HepG2 (cell line): ENCODE results near the gene CSNK2B. TPM values are rescaled to one million over a fixed set of nuclear protein-coding genes. Genes with fewer than 3 reads are reported as not detected.

Experiments used
- ATAD3A ChIP-seq: sonication (generic); formaldehyde crosslinking; IDR thresholded peaks from 2 replicates; pipeline ENCODE4 v1.4.0; 2020; ENCODE audit warnings: missing genetic modification reagents
- EED ChIP-seq: sonication (generic); formaldehyde crosslinking; IDR thresholded peaks from 2 replicates; pipeline ENCODE4 v1.5.0; 2020; ENCODE audit warnings: mild to moderate bottlenecking, missing genetic modification reagents
- ETS1 ChIP-seq: sonication (generic); formaldehyde crosslinking; IDR thresholded peaks from 2 replicates; pipeline ENCODE4 v1.4.0; 2020; ENCODE audit warnings: missing genetic modification reagents
- JUND ChIP-seq: sonication (generic); formaldehyde crosslinking; IDR thresholded peaks from 2 replicates; pipeline ENCODE4 v1.8.0; 2022; ENCODE audit warnings: mild to moderate bottlenecking, missing genetic modification reagents
- NONO ChIP-seq, 2 experiments: fragments of 450-650 bp in 1 of 2; sonication (generic) in 1 of 2; formaldehyde crosslinking in 1 of 2; IDR thresholded peaks in 1 of 2; conservative IDR thresholded peaks in 1 of 2; 2 replicates each; pipeline versions ENCODE4 v1.6.1 to v1.8.0; 2017 to 2022; ENCODE audit warnings: mild to moderate bottlenecking in 1 of 2, missing genetic modification reagents in 1 of 2, moderate library complexity in 1 of 2
- REXO4 ChIP-seq: sonication (generic); formaldehyde crosslinking; IDR thresholded peaks from 2 replicates; pipeline ENCODE4 v1.8.0; 2022; ENCODE audit warnings: missing genetic modification reagents, mild to moderate bottlenecking, borderline replicate concordance
- TFAP4 ChIP-seq: sonication (generic); IDR thresholded peaks from 2 replicates; pipeline ENCODE4 v1.6.1; 2016; ENCODE audit warnings: low read depth, borderline replicate concordance
- ZMAT3 ChIP-seq: sonication (generic); formaldehyde crosslinking; conservative IDR thresholded peaks from 2 replicates; pipeline ENCODE4 v1.7.0; 2021; ENCODE audit warnings: missing genetic modification reagents
- ZNF232 ChIP-seq: sonication (generic); formaldehyde crosslinking; IDR thresholded peaks from 2 replicates; pipeline ENCODE4 v1.4.0; 2020; ENCODE audit warnings: missing genetic modification reagents, borderline replicate concordance
- ZNF567 ChIP-seq: sonication (generic); formaldehyde crosslinking; IDR thresholded peaks from 2 replicates; pipeline ENCODE4 v1.8.1; 2023; ENCODE audit warnings: mild to moderate bottlenecking, missing genetic modification reagents, borderline replicate concordance
- ZNF605 ChIP-seq: sonication (generic); formaldehyde crosslinking; IDR thresholded peaks from 2 replicates; pipeline ENCODE4 v1.8.0; 2022; ENCODE audit warnings: mild to moderate bottlenecking, missing genetic modification reagents
- ZNF674 ChIP-seq: sonication (generic); formaldehyde crosslinking; IDR thresholded peaks from 2 replicates; pipeline ENCODE4 v1.5.0; 2020; ENCODE audit warnings: low read depth, mild to moderate bottlenecking, missing genetic modification reagents
- polyA plus RNA-seq, 8 experiments: library from polyadenylated mRNA; depleted of rRNA in 3 of 8; stranded (reverse) in 7 of 8; unstranded in 1 of 8; fragments of >200 nt; fragmentation: Illumina TruSeq in 4 of 8; extraction: Trizol in 4 of 8; gene quantifications; 2 replicates each; pipeline versions ENCODE4 v1.2.1 to v1.2.3, GENCODE V29; 2011 to 2016; ENCODE audit warnings: low read depth in 4 of 8, missing spikeins in 1 of 8, mixed read lengths in 1 of 8; ENCODE audit not compliant: insufficient read depth in 1 of 8
- total RNA-seq, 5 experiments: library from RNA; depleted of rRNA; stranded (reverse); fragments of >200 nt; fragmentation: Illumina TruSeq; extraction: Trizol; gene quantifications; 2 replicates each; pipeline ENCODE4 v1.2.3, GENCODE V29; 2016; ENCODE audit warnings: low read depth in 1 of 5
- TF ChIP-seq, protein P1 (sequence below): sonication (generic); formaldehyde crosslinking; IDR thresholded peaks from 2 replicates; pipeline ENCODE4 v1.5.1; 2020; ENCODE audit warnings: mild to moderate bottlenecking, missing genetic modification reagents, moderate library complexity
- TF ChIP-seq, protein P2 (sequence below): IDR thresholded peaks from 2 replicates; pipeline ENCODE4 v1.4.0; 2020; ENCODE audit warnings: mild to moderate bottlenecking, missing genetic modification reagents

The CSNK2B gene
- total and polyA plus RNA-seq, 2 of the 13 experiments (the other 11 are each of a cell fraction or from before 2014, with no cell fraction given), result 111 to 296 TPM

GRCh38 chr6:31643818-31644454 lies 21.9 kb upstream of the CSNK2B start (continued):
- TF ChIP-seq TFAP4, result no peak
- TF ChIP-seq ZNF232 (CRISPR knock-in tag), result no peak
- TF ChIP-seq ZNF567 (CRISPR knock-in tag), result no peak
- TF ChIP-seq ATAD3A (CRISPR knock-in tag), result no peak
- TF ChIP-seq ZNF674 (CRISPR knock-in tag), result no peak
- TF ChIP-seq EED (CRISPR knock-in tag), result no peak
- TF ChIP-seq ZMAT3 (CRISPR knock-in tag), result no peak
- TF ChIP-seq, protein P1, sequence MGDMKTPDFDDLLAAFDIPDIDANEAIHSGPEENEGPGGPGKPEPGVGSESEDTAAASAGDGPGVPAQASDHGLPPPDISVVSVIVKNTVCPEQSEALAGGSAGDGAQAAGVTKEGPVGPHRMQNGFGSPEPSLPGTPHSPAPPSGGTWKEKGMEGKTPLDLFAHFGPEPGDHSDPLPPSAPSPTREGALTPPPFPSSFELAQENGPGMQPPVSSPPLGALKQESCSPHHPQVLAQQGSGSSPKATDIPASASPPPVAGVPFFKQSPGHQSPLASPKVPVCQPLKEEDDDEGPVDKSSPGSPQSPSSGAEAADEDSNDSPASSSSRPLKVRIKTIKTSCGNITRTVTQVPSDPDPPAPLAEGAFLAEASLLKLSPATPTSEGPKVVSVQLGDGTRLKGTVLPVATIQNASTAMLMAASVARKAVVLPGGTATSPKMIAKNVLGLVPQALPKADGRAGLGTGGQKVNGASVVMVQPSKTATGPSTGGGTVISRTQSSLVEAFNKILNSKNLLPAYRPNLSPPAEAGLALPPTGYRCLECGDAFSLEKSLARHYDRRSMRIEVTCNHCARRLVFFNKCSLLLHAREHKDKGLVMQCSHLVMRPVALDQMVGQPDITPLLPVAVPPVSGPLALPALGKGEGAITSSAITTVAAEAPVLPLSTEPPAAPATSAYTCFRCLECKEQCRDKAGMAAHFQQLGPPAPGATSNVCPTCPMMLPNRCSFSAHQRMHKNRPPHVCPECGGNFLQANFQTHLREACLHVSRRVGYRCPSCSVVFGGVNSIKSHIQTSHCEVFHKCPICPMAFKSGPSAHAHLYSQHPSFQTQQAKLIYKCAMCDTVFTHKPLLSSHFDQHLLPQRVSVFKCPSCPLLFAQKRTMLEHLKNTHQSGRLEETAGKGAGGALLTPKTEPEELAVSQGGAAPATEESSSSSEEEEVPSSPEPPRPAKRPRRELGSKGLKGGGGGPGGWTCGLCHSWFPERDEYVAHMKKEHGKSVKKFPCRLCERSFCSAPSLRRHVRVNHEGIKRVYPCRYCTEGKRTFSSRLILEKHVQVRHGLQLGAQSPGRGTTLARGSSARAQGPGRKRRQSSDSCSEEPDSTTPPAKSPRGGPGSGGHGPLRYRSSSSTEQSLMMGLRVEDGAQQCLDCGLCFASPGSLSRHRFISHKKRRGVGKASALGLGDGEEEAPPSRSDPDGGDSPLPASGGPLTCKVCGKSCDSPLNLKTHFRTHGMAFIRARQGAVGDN (CRISPR knock-in tag), result peak; percentile 43
- TF ChIP-seq, protein P2, sequence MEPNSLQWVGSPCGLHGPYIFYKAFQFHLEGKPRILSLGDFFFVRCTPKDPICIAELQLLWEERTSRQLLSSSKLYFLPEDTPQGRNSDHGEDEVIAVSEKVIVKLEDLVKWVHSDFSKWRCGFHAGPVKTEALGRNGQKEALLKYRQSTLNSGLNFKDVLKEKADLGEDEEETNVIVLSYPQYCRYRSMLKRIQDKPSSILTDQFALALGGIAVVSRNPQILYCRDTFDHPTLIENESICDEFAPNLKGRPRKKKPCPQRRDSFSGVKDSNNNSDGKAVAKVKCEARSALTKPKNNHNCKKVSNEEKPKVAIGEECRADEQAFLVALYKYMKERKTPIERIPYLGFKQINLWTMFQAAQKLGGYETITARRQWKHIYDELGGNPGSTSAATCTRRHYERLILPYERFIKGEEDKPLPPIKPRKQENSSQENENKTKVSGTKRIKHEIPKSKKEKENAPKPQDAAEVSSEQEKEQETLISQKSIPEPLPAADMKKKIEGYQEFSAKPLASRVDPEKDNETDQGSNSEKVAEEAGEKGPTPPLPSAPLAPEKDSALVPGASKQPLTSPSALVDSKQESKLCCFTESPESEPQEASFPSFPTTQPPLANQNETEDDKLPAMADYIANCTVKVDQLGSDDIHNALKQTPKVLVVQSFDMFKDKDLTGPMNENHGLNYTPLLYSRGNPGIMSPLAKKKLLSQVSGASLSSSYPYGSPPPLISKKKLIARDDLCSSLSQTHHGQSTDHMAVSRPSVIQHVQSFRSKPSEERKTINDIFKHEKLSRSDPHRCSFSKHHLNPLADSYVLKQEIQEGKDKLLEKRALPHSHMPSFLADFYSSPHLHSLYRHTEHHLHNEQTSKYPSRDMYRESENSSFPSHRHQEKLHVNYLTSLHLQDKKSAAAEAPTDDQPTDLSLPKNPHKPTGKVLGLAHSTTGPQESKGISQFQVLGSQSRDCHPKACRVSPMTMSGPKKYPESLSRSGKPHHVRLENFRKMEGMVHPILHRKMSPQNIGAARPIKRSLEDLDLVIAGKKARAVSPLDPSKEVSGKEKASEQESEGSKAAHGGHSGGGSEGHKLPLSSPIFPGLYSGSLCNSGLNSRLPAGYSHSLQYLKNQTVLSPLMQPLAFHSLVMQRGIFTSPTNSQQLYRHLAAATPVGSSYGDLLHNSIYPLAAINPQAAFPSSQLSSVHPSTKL (CRISPR knock-in tag), result no peak
- no peak for TF ChIP-seq NONO (IDR thresholded peaks at IDR 0.05)
- 0 out of 2 replicates have a peak, but pooled peaks have one; percentile 5 for TF ChIP-seq NONO (CRISPR knock-in tag; conservative IDR thresholded peaks at IDR 0.05)
- TF ChIP-seq ETS1 (CRISPR knock-in tag), result no peak
- no peak for TF ChIP-seq REXO4 (CRISPR knock-in tag)
- TF ChIP-seq JUND (CRISPR knock-in tag), result no peak
- TF ChIP-seq ZNF605 (CRISPR knock-in tag), result 0 out of 2 replicates have a peak, but pooled peaks have one; percentile 13
